GM12874 (cell line): ENCODE measurements around the gene ZNF222.

Experiments
- TF ChIP-seq, protein P1 (sequence below): IDR thresholded peaks from 2 replicates; pipeline ENCODE4 v1.5.1; 2011; ENCODE audit warnings: low read depth, mild to moderate bottlenecking, control low read depth, low read length, moderate library complexity; ENCODE audit not compliant: insufficient read depth

ZNF222 gene

GRCh38 chr19:44025217-44025936 is at the start of gene ZNF222:
TSS of gene ZNF222 (plus strand) at chr19:44025379. CDS start at chr19:44025437, 58 bp downstream.
- TF ChIP-seq, protein P1, sequence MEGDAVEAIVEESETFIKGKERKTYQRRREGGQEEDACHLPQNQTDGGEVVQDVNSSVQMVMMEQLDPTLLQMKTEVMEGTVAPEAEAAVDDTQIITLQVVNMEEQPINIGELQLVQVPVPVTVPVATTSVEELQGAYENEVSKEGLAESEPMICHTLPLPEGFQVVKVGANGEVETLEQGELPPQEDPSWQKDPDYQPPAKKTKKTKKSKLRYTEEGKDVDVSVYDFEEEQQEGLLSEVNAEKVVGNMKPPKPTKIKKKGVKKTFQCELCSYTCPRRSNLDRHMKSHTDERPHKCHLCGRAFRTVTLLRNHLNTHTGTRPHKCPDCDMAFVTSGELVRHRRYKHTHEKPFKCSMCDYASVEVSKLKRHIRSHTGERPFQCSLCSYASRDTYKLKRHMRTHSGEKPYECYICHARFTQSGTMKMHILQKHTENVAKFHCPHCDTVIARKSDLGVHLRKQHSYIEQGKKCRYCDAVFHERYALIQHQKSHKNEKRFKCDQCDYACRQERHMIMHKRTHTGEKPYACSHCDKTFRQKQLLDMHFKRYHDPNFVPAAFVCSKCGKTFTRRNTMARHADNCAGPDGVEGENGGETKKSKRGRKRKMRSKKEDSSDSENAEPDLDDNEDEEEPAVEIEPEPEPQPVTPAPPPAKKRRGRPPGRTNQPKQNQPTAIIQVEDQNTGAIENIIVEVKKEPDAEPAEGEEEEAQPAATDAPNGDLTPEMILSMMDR = no peak

- TF ChIP-seq, protein P1 = no peak
These were observed 48.4 kb upstream of the ZNF222 start for GRCh38 chr19:43976732-43977131.

DNA sequence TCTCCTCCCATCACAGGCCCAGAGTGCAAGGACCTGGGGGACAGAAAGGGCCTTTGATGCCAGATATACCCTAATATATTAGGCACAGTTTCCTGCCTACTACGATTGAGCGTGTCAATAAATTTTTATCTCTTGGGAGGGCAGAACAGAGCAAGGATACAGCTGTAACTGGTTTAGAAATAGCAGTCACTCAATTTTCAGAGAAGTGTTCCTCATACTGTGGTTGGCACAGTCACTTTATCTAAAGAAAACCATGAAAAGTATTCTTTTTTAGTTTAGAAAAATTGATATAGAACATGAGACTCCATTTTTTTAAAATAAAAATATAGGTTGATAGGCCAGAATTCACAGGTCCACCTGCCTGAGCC is 41.7 kb upstream of the ZNF222 start:
- TF ChIP-seq, protein P1 = no peak

- TF ChIP-seq, protein P1 = no peak
These were observed 41.1 kb upstream of the ZNF222 start, which contains the start of gene ZNF155 for GRCh38 chr19:43983912-43984686. TSS of gene ZNF155 (plus strand) at chr19:43984188. CDS start at chr19:43988544, 4,356 bp downstream.

GRCh38 chr19:43984687-43985000 is 40.5 kb upstream of the ZNF222 start:
- TF ChIP-seq, protein P1 = no peak

GRCh38 chr19:43997631-43998290 is 27.4 kb upstream of the ZNF222 start:
- TF ChIP-seq, protein P1 = no peak

DNA sequence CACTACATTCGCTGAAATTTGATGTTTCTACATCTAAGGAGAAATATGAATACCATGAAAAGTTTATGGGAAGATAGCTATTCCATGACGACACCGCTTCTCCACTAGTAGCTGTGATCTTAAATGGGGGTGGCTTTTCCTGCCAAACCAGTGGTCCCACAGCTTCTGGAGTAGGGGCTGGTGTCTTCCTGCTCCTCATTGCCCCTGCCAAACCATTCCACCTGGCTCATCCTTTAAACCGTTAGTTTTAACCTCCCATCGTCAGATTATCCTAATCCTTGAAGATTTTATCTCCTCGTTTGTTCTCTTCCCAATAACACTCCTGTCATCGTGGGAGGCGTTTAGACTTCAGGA is 23.0 kb upstream of the ZNF222 start:
- TF ChIP-seq, protein P1 = no peak
